NCI-H2081 (cell line): ENCODE data around the gene LRRC4C.
"Not testable (repeated sequence)": the region's sequence is repeated elsewhere in the genome, so short reads cannot be mapped to it uniquely, and the experiment has no call there.

Experiments
- DNase-seq, 2 experiments: peaks; one replicate each; lab custom pipeline; 2025; lab: John Stamatoyannopoulos, UW

Gene LRRC4C

DNA sequence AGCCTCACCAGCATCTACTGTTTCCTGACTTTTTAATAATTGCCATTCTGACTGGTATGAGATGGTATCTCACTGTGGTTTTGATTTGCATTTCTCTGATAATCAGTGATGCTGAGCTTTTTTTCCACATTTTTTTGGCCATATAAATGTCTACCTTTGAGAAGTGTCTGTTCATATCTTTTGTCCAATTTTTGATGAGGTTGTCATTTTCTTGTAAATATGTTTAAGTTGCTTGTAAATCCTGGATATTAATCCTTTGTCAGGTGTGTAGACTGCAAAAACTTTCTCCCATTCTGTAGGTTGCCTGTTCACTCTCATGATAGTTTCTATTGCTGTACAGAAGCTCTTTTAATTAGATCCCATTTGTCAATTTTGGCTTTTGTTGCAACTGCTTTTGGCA lies 439.8 kb downstream of the LRRC4C start:
- not testable (repeated sequence) for DNase-seq

DNA sequence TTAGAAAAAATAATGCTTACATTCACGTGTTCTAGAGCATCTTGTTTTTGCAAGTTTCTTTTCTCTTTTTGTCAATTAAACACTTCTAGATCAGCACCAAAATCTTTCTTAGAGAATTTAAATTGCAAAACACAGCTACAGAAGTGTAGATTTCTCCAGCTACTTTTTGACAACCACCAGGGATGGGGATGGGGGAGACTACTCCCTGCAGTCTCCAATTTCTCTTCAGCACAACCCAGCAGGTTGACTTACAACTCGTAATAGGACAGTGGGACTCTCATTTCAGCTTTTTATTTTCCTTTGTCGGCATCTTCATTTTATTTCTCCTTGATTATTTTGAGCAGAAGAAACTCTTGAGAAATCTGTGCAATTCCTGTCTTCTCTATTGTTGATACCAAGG lies 441.2 kb downstream of the LRRC4C start:
- no peak for DNase-seq

- DNase-seq, result no peak
These were observed 448.9 kb downstream of the LRRC4C start for GRCh38 chr11:41010361-41011050.

- DNase-seq, result no peak
These were observed 453.5 kb downstream of the LRRC4C start for GRCh38 chr11:41005986-41006385.

GRCh38 chr11:41003339-41004282 lies 455.8 kb downstream of the LRRC4C start:
- DNase-seq, result no peak

DNA sequence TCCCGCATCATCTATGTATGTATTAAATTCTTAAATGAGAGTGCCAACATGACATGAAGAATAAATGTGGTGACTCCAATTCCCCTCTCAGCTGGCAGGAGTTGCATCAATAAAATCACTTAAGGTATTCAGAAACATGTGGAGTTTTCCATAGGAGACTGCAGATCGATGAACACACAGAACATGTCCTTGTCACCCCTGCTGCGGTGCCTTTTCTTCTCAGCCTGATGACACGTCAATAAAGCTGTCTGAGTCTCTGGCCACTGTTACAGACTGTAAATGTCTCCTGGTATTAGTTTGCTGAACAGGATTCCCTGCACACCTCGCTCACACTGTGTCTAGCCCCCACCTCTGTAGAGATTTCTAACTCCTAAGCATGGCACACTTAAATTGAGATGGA lies 460.5 kb downstream of the LRRC4C start:
- no peak for DNase-seq

DNA sequence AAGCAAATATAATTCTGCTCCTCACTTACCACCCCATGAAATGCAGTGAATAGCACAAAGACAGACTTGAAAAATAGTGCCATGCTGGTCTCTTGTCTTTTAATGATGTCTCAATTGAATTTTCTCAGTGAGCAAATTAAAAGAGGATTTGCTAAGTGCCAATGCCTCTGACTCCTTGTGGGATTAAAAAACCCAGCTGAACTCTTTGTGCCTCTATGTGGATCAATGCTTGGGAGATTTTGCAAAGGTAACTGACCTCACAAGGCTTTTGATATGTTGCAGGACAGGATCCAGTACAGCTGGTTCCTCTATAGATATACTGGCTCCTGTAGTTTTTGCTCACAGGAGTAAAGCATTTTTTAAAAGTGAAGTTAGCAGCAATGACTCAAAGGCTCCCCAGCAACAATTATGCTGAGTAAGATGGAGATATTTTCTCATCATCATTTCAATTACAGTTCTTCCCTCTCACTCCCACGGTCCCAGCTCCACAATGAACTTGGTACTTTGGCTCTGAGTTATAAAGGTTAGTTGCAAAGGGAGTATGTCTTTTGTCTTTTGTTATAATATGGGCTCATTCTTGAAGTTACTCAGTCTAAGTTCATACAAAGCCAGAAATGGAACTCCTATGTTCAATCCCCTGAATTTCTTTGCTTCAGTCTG lies 471.5 kb downstream of the LRRC4C start:
- no peak for DNase-seq

DNA sequence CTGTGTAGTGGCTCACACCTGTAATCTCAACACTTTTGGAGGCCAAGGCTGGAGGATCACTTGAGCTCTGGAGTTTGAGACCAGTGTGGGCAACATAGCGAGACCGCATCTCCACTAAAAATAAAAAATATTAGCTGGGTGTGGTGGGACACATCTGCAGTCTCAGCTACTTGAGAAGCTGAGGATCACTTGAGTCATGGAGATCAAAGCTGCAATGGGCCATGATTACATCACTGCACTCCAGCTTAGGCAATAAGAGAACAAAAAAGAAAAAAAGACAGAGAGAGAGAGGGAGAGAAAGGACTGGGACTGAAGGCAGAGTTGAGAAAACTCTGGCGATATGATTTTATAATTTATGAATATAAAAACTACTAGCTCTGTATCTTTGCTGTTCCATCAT lies 473.1 kb downstream of the LRRC4C start:
- no peak for DNase-seq

GRCh38 chr11:40975076-40975475 lies 484.4 kb downstream of the LRRC4C start:
- no peak for DNase-seq

- DNase-seq, result no peak
These were observed 485.2 kb downstream of the LRRC4C start for GRCh38 chr11:40974186-40974795.

GRCh38 chr11:40958707-40959106 lies 500.7 kb downstream of the LRRC4C start:
- DNase-seq, result no peak

DNA sequence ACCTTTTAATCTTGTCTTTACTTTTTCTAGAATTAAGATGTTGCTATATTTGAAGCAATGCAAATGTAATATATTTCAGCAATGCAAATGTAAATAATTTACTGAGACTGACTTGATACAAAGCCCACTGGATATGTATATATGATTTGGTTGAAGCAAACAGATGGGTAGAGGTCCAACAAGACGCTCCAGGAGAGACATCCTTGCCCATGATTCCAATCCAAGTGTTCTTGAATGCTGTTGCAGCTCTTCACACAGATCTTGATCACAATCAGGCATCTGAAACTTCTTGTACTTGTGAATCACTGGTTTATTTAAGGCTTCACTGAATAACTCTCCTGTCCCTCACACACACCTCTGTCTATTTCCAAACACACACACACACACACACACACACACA lies 507.0 kb downstream of the LRRC4C start:
- no peak for DNase-seq

GRCh38 chr11:40938002-40938401 lies 521.5 kb downstream of the LRRC4C start:
- DNase-seq, result no peak

DNA sequence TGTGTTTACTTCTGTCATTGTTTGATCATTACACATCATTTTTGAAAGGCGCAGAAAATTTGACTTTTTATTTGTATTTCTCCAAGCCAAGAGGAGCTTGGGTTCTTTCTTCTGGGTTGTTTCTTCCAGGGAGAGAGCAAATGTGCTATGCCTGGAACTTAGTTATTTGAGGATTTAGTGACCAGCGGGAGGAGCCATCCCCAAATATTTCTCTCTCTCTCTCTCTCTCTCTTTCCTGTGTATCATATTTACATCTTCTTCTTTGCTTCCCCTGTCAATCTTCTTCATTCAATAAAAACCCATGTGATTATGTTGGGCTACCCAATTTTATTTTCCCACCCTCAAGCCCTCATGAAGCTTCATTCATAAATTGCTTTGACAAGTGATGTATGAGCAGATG lies 534.5 kb downstream of the LRRC4C start:
- DNase-seq, result peak in 1 of 2 experiments; percentile 24

DNA sequence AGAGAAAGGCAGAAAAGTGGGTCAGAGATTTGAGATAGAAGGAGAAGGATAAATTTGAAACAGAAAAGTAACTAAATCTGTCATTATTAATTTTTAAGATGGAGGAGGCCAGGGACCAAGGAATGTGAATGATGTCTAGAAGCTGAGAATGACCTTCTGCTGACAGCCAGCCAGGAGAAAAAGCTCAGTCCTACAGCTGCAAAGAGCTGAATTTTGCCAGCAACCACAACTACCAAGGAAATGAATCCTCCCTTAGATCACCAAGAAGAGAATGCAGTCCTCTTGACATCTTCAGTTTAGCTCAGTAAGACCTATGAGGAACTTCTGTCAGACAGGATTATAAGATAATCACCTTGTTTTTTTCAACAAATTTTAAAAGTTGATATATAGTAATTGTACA lies 538.2 kb downstream of the LRRC4C start:
- no peak for DNase-seq

- DNase-seq, result not testable (repeated sequence)
These were observed 548.7 kb downstream of the LRRC4C start for GRCh38 chr11:40910774-40911173.

DNA sequence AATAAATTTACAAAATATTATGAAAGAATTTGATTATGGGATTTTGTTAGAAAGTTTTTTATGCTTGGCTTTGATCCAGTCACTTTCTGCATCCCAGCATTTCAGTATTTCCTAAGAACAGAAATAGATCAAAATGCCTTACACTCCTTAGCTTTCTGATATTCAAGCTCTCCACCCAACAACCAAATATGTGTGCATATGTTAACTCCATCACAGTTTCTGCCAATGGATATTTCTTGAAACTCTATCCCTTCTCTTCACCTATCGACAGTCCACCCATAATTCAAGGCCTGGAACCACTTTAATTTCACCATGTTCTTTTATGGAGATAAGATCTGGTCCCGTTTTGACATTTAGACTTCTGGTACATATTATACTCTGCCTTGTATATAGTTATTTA lies 565.0 kb downstream of the LRRC4C start:
- DNase-seq, result no peak

DNA sequence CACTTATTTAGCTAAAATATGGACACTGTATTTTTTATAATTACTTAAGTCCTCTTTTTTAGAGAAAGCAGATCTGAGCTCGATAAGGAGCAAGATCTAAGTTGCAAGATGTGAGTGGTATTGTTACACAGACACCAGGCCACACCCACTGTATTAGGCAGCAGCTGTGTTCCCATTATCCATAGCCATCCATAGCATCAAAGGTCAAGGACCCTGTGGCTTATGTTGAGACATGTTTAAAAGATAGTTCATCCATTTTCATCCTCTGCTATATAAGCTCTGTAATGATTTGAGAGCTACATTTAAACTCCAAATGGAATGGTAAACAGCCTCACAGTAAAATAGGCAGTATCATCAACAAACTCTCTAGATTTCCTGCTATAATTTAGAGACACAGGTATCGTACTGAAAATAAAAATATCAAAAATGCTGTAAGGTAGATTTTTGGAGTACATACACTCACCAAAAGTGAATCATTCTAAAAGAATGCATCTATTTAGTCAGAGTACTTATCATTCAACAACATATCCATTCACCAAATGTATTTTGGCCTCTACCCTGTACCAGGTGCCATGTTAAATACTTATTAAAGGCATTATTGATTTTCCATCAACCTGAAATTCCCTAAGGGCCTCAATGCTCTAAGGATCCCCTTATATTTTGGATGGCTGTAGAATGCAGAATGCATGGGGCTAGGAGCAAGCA lies 574.0 kb downstream of the LRRC4C start:
- no peak for DNase-seq

DNA sequence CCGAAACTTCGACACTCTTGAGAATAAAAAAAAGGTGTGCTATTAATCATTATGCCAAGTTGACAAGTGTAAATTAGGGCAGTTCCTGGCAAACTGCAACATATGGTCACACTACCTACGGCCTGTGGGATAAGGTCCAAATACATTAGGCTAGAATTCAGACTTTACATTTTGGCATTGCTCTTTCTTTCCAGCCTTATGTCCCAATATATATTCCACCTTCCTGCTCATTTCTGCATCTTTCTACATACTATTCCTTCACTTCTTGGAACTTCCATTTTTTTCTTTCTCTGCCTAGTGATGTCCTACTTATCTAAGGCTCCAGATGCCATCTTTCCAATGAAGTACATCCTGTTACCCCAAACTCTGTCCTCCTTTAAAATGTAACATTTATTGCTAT lies 577.2 kb downstream of the LRRC4C start:
- DNase-seq, result no peak

DNA sequence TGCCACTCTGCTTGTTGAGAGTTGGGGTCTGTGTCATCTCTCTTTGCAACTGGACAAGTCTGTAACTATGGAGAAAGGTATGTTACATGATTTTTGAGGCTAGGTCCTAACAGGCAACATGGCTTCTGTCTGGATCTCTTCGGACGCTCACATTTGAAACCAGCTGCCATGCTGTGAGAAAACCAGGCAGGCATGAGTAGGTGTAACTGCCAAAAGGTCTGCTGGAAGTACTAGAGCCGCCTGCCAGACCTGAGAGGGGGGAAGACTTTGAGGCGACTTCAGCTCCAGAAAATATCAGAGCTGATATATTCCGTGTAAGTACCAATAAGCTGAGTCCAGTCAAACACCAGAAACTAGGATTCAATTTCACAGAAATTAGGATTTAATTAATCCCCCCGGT lies 579.5 kb downstream of the LRRC4C start:
- DNase-seq, result no peak

GRCh38 chr11:40877981-40878380 lies 581.5 kb downstream of the LRRC4C start:
- DNase-seq, result no peak

DNA sequence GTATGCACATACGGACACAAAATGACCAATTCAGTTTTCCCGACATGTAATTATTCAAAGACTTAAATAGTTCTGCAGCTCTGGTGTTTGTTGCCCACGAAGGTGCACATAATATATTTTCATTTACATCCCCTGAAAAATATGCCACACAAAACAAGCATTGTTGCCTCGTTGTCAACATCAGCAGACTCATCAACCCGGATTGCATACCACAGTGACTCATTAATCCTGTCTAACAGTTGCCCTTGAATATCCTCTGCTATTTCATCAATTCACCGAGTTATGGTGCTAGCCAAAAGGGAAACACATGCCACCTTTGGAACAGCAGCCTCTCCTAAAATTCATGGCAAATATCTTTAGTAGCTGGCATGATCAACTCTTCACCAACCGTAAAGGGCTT lies 582.2 kb downstream of the LRRC4C start:
- DNase-seq, result no peak
